GM23338 (cell line): ENCODE results near the gene SON. TPM values are rescaled to one million over a fixed set of nuclear protein-coding genes. Genes with fewer than 3 reads are reported as not detected.

Experiments used
- ATAC-seq: fragments of 200-7000 bp; cut with Tn5 transposase; 3 replicates; pipeline ENCODE4 v1.9.1; 2020
- DNase-seq: peaks from one replicate; pipeline ENCODE4 v3.0.0-alpha.2; 2015; ENCODE audit warnings: low spot score
- H2AFZ ChIP-seq: fragments of 200-600 bp; sonication (generic); 2 replicates; pipeline ENCODE4 v1.8.0; 2016; ENCODE audit warnings: antibody characterized with exemption, mild to moderate bottlenecking, moderate library complexity
- H3F3A ChIP-seq: fragments of 200-600 bp; sonication (generic); replicated peaks from 2 replicates; pipeline ENCODE4 v1.8.0; 2017; ENCODE audit warnings: antibody characterized with exemption, mixed run types, low read depth
- H3K27ac ChIP-seq: fragments of 200-600 bp; sonication (generic); 2 replicates; pipeline ENCODE4 v1.6.1; 2016; ENCODE audit warnings: low read depth
- H3K27me3 ChIP-seq: fragments of 200-600 bp; sonication (generic); 2 replicates; pipeline ENCODE4 v1.8.0; 2016; ENCODE audit warnings: mild to moderate bottlenecking, mixed run types, moderate library complexity; ENCODE audit not compliant: insufficient read depth
- H3K36me3 ChIP-seq: fragments of 200-600 bp; sonication (generic); 2 replicates; pipeline ENCODE4 v1.8.0; 2016; ENCODE audit warnings: mild to moderate bottlenecking; ENCODE audit not compliant: insufficient read depth
- H3K4me1 ChIP-seq: fragments of 200-600 bp; sonication (generic); 2 replicates; pipeline ENCODE4 v1.8.0; 2016; ENCODE audit warnings: mild to moderate bottlenecking, moderate library complexity; ENCODE audit not compliant: insufficient read depth
- H3K4me2 ChIP-seq: fragments of 200-600 bp; sonication (generic); 2 replicates; pipeline ENCODE4 v1.7.1; 2017; ENCODE audit warnings: mixed run types
- H3K4me3 ChIP-seq: fragments of 200-600 bp; sonication (generic); 2 replicates; pipeline ENCODE4 v1.6.1; 2016; ENCODE audit warnings: mixed run types
- H3K79me2 ChIP-seq: fragments of 200-600 bp; sonication (generic); replicated peaks from 2 replicates; pipeline ENCODE4 v1.8.0; 2017; ENCODE audit warnings: mild to moderate bottlenecking; ENCODE audit not compliant: insufficient read depth
- H3K9me2 ChIP-seq: fragments of 200-600 bp; sonication (generic); 2 replicates; pipeline ENCODE4 v1.8.0; 2017; ENCODE audit not compliant: insufficient read depth
- H4K20me1 ChIP-seq: fragments of 200-600 bp; sonication (generic); replicated peaks from 2 replicates; pipeline ENCODE4 v1.8.0; 2017; ENCODE audit warnings: mild to moderate bottlenecking; ENCODE audit not compliant: insufficient read depth
- H3K27ac Mint-ChIP-seq: 2 replicates; pipeline ENCODE4 v1.8.0; 2020; ENCODE audit warnings: inconsistent platforms, mild to moderate bottlenecking, moderate library complexity, mixed read lengths
- H3K27me3 Mint-ChIP-seq: 3 replicates; pipeline ENCODE4 v1.8.0; 2022; ENCODE audit warnings: low read depth, mild to moderate bottlenecking, moderate library complexity, mixed read lengths, inconsistent platforms; ENCODE audit not compliant: insufficient read depth, poor library complexity
- H3K36me3 Mint-ChIP-seq: 3 replicates; pipeline ENCODE4 v1.8.0; 2021; ENCODE audit warnings: low read depth, mild to moderate bottlenecking, inconsistent platforms, moderate library complexity, mixed read lengths
- H3K4me1 Mint-ChIP-seq: 3 replicates; pipeline ENCODE4 v1.8.0; 2020; ENCODE audit warnings: mild to moderate bottlenecking, inconsistent platforms, mixed read lengths
- H3K4me3 Mint-ChIP-seq: 3 replicates; pipeline ENCODE4 v1.8.0; 2021; ENCODE audit warnings: moderate library complexity, mild to moderate bottlenecking, inconsistent platforms, mixed read lengths
- H3K9me3 Mint-ChIP-seq: 3 replicates; pipeline ENCODE4 v1.8.0; 2020; ENCODE audit warnings: moderate library complexity, mild to moderate bottlenecking, inconsistent platforms, mixed read lengths
- EZH2 ChIP-seq: fragments of 200-600 bp; sonication (generic); IDR thresholded peaks from one replicate; pipeline ENCODE4 v1.8.0; 2017; ENCODE audit warnings: antibody characterized with exemption, mild to moderate bottlenecking, low read depth; ENCODE audit not compliant: unreplicated experiment
- EZH2phosphoT487 ChIP-seq: fragments of 200-600 bp; sonication (generic); IDR thresholded peaks from one replicate; pipeline ENCODE4 v1.8.1; 2018; ENCODE audit warnings: antibody characterized with exemption; ENCODE audit not compliant: unreplicated experiment
- NANOG ChIP-seq: IDR thresholded peaks from 2 replicates; pipeline ENCODE4 v1.6.1; 2016; ENCODE audit warnings: antibody characterized with exemption, borderline replicate concordance
- POLR2AphosphoS5 ChIP-seq: IDR thresholded peaks from 2 replicates; pipeline ENCODE4 v1.6.1; 2016; ENCODE audit warnings: antibody characterized with exemption, low read depth
- REST ChIP-seq: IDR thresholded peaks from one replicate; pipeline ENCODE4 v1.6.1; 2018; ENCODE audit warnings: antibody characterized with exemption; ENCODE audit not compliant: unreplicated experiment
- STAT1 ChIP-seq: IDR thresholded peaks from one replicate; pipeline ENCODE4 v1.6.1; 2016; ENCODE audit warnings: antibody characterized with exemption; ENCODE audit not compliant: unreplicated experiment
- ZNF114 ChIP-seq: fragments of 250-450 bp; sonication (Bioruptor Pico); IDR thresholded peaks from 2 replicates; pipeline ENCODE4 v1.5.0; 2020; ENCODE audit warnings: mild to moderate bottlenecking, moderate library complexity
- polyA plus RNA-seq: library from polyadenylated mRNA; unstranded; fragments of >200 nt; fragmentation: Nextera tagmentation; extraction: Ambion mirVana; gene quantifications from 2 replicates; pipeline ENCODE4 v1.2.1, GENCODE V29; 2016
- total RNA-seq: library from RNA; depleted of rRNA; stranded (reverse); fragments of >200 nt; shearing (Covaris generic); gene quantifications from 2 replicates; pipeline ENCODE4 v1.2.3, GENCODE V29; 2014
- TF ChIP-seq, protein P1 (sequence below): IDR thresholded peaks from 2 replicates; pipeline ENCODE4 v1.6.1; 2016; ENCODE audit warnings: antibody characterized with exemption

Gene SON
- total and polyA plus RNA-seq, 2 experiments from 2014 or later: 361 to 1,421 TPM

- TF ChIP-seq EZH2 (no peak), ZNF114 (CRISPR knock-in tag) (no peak)
These were observed 23.9 kb upstream of the SON start (continued) for GRCh38 chr21:33518899-33519298.

DNA sequence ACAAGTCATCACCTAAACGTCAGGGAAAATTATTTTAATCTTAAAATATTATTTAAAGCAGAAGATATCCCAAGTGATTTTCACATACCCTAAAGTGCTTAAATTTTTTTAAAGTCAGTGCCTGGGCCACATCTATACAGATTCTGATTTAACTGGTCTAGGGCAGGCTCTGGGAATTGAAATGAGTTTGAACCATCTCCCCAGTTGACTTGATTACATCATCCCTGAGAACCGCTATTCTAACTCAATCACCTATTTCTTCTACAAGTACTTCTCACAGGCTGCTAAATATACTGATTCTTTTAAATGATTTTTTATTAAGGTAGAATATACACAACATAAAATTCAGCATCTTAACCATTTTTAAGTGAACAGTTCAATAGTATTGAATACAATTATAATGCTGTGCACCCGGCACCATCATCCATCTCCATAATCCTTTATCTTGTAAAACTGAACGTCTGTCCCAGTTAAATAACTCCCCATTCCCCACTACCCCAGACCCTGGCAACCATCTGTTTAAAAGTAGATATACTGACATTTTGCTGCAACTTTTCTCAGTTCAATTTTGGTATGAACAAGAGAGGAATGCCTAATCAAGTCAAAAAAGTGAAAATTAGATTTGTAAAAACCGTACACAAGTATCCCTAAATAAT lies 20.4 kb upstream of the SON start:
- Histone ChIP-seq H3F3A (peaks cover 12% of the 10 kb centered on the region), H3K4me1 (no peaks in the 10 kb centered on the region), H4K20me1 (no peaks in the 10 kb centered on the region; the same call in 1 of the 2 replicates), H3K27ac (peak overlapping the region; percentile 8; the same call in 1 of the 2 replicates), H3K4me2 (no peak overlapping the region), H3K36me3 (peaks cover 56% of the 10 kb centered on the region), H3K9me2 (no peaks in the 10 kb centered on the region), H3K4me3 (no peak overlapping the region), H3K27me3 (no peaks in the 10 kb centered on the region), H2AFZ (no peak overlapping the region), H3K79me2 (no peaks in the 10 kb centered on the region)
- H3K27me3 Mint-ChIP-seq: peaks cover 2% of the 10 kb centered on the region
- DNase-seq: no peak
- no peak for ATAC-seq
- no peak overlapping the region; the same call in 2 of the 3 replicates for H3K4me3 Mint-ChIP-seq
- no peaks in the 10 kb centered on the region for H3K9me3 Mint-ChIP-seq
- peak overlapping the region; percentile 72; the same call in 1 of the 2 replicates for H3K27ac Mint-ChIP-seq
- H3K36me3 Mint-ChIP-seq: peaks cover 78% of the 10 kb centered on the region
- peaks cover 3% of the 10 kb centered on the region; the same call in 1 of the 3 replicates for H3K4me1 Mint-ChIP-seq
- no peak for TF ChIP-seq NANOG
- TF ChIP-seq STAT1: no peak
- no peak for TF ChIP-seq ZNF114 (CRISPR knock-in tag)
- TF ChIP-seq, protein P1, sequence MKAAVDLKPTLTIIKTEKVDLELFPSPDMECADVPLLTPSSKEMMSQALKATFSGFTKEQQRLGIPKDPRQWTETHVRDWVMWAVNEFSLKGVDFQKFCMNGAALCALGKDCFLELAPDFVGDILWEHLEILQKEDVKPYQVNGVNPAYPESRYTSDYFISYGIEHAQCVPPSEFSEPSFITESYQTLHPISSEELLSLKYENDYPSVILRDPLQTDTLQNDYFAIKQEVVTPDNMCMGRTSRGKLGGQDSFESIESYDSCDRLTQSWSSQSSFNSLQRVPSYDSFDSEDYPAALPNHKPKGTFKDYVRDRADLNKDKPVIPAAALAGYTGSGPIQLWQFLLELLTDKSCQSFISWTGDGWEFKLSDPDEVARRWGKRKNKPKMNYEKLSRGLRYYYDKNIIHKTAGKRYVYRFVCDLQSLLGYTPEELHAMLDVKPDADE: no peak
- no peak for TF ChIP-seq EZH2phosphoT487

DNA sequence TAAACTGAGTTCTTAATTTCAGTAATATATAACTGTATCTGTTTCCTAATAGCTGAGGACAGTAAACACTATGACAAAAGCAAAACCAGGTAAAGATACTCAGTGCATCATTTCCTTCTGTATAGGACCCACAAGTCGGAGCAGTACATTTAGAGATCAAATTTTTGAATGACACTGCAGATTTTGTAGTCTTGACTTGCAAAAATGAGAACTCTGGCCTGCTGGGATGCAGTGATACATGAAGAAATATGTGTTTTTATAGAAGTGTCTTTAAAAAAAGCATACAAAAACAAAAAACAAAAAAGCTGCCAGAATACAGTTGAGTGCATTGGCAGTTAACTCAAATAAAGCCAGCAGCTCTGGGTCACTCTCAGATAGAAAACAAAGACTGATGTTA lies 19.9 kb upstream of the SON start:
- Histone ChIP-seq H2AFZ (no peak overlapping the region), H3K36me3 (peaks cover 56% of the 10 kb centered on the region), H3K27ac (peak overlapping the region; percentile 8; the same call in 1 of the 2 replicates), H3K9me2 (no peaks in the 10 kb centered on the region), H3K4me2 (no peak overlapping the region), H3K79me2 (no peaks in the 10 kb centered on the region), H3K4me1 (no peaks in the 10 kb centered on the region), H3K4me3 (no peak overlapping the region), H3F3A (peaks cover 10% of the 10 kb centered on the region), H3K27me3 (no peaks in the 10 kb centered on the region), H4K20me1 (no peaks in the 10 kb centered on the region)
- Mint-ChIP-seq H3K4me3 (no peak overlapping the region), H3K27me3 (peaks cover 2% of the 10 kb centered on the region), H3K36me3 (peaks cover 78% of the 10 kb centered on the region), H3K27ac (peak overlapping the region; percentile 72), H3K4me1 (peaks cover 3% of the 10 kb centered on the region; the same call in 1 of the 3 replicates), H3K9me3 (no peaks in the 10 kb centered on the region)
- ATAC-seq (no peak), DNase-seq (no peak)
- no peak for TF ChIP-seq EZH2phosphoT487
- TF ChIP-seq, protein P1: no peak
- TF ChIP-seq REST: no peak
- TF ChIP-seq EZH2: no peak
- TF ChIP-seq ZNF114 (CRISPR knock-in tag): no peak
- TF ChIP-seq POLR2AphosphoS5: no peak
